HG03060 (cell line): ENCODE data around the gene MTMR4.
"Not testable (repeated sequence)": the region's sequence is repeated elsewhere in the genome, so short reads cannot be mapped to it uniquely, and the experiment has no call there.

Experiments used
- ATAC-seq: cut with Tn5 transposase; IDR thresholded peaks from one replicate; pipeline ENCODE4 v1.9.1; 2021; ENCODE audit warnings: low read depth, moderate number of reproducible peaks; ENCODE audit not compliant: unreplicated experiment

The MTMR4 gene

GRCh38 chr17:58493506-58493905 is 20.9 kb downstream of the MTMR4 start:
- ATAC-seq: no peak

GRCh38 chr17:58492238-58493121 is 22.0 kb downstream of the MTMR4 start:
- no peak for ATAC-seq

GRCh38 chr17:58491510-58492045 is 22.9 kb downstream of the MTMR4 start:
- ATAC-seq: no peak

GRCh38 chr17:58488428-58488890 is 26.0 kb downstream of the MTMR4 start:
- ATAC-seq: no peak

GRCh38 chr17:58487589-58488427 is 26.6 kb downstream of the MTMR4 start, which contains the start of gene HSF5:
Gene HSF5, minus strand, starts transcription at chr17:58488408. Its CDS starts 134 bp downstream, at chr17:58488274.
- ATAC-seq: no peak

- no peak for ATAC-seq
These were observed 29.8 kb downstream of the MTMR4 start for GRCh38 chr17:58484600-58484999.

GRCh38 chr17:58481798-58482197 is 32.6 kb downstream of the MTMR4 start:
- ATAC-seq: not testable (repeated sequence)

- ATAC-seq: no peak
These were observed 34.3 kb downstream of the MTMR4 start for GRCh38 chr17:58480090-58480489.

- no peak for ATAC-seq
These were observed 37.6 kb downstream of the MTMR4 start for GRCh38 chr17:58476812-58477211.

- ATAC-seq: no peak
These were observed 38.5 kb downstream of the MTMR4 start for GRCh38 chr17:58475985-58476384.

GRCh38 chr17:58470356-58470755 is 44.1 kb downstream of the MTMR4 start:
- ATAC-seq: no peak

GRCh38 chr17:58468944-58469343 is 45.5 kb downstream of the MTMR4 start:
- no peak for ATAC-seq

GRCh38 chr17:58455491-58455890 is 58.9 kb downstream of the MTMR4 start:
- ATAC-seq: no peak

GRCh38 chr17:58452738-58453137 is 61.7 kb downstream of the MTMR4 start:
- no peak for ATAC-seq

- ATAC-seq: no peak
These were observed 67.1 kb downstream of the MTMR4 start for GRCh38 chr17:58447039-58447975.

- ATAC-seq: no peak
These were observed 68.4 kb downstream of the MTMR4 start for GRCh38 chr17:58446086-58446485.
